GM13977 (cell line): Measurements from ENCODE around the gene IRAK1.
A peak's percentile ranks its signal among the peaks of the same experiment; 100 is the strongest.

ENCODE experiments used
- DNase-seq: peaks from one replicate; pipeline ENCODE4 v3.0.0; 2012; ENCODE audit warnings: low spot score
- in situ Hi-C: fragments of 300-500 bp; cut with MboI; formaldehyde crosslinking; loops from one replicate; pipeline ENCODE4 v1.12.0; 2022; ENCODE audit warnings: low sequenced_read_pairs, low pct_unique_long_range_greater_than_20kb, mixed read lengths, inconsistent platforms; ENCODE audit not compliant: unreplicated experiment
- TF ChIP-seq, protein P1 (sequence below): IDR thresholded peaks from 2 replicates; pipeline ENCODE4 v1.5.1; 2012; ENCODE audit warnings: mild to moderate bottlenecking, control low read depth; ENCODE audit not compliant: insufficient read depth; ENCODE audit errors: extremely low read depth, missing control alignments

IRAK1 gene

DNA sequence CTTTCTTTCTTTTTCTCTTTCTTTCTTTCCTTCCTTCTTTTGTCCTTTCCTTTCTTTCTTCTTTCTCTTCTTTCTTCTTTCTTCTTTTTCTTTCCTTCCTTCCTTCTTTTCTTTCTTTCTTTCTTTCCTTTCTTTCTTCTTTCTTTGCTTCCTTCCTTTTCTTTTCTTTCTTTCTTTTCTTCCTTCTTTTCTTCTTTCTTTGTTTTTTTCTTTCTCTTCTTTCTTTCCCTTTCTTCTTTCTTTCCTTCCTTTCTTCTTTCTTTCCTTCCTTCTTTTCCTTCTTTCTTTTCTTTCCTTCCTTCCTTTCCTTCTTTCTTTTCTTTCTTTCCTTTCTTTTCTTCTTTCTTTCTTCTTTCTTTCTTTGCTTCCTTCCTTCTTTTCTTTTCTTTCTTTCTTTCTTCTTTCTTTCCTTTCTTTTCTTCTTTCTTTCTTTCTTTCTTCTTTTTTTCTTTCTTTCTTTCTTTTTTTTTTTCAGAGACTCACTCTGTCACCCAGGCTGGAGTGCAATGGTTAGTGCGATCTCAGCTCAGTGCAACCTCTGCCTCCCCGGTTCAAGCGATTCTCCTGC, 28.6 kb downstream of the IRAK1 start:
- DNase-seq: no peak
- in situ Hi-C loops: no loop called here
- TF ChIP-seq, protein P1, sequence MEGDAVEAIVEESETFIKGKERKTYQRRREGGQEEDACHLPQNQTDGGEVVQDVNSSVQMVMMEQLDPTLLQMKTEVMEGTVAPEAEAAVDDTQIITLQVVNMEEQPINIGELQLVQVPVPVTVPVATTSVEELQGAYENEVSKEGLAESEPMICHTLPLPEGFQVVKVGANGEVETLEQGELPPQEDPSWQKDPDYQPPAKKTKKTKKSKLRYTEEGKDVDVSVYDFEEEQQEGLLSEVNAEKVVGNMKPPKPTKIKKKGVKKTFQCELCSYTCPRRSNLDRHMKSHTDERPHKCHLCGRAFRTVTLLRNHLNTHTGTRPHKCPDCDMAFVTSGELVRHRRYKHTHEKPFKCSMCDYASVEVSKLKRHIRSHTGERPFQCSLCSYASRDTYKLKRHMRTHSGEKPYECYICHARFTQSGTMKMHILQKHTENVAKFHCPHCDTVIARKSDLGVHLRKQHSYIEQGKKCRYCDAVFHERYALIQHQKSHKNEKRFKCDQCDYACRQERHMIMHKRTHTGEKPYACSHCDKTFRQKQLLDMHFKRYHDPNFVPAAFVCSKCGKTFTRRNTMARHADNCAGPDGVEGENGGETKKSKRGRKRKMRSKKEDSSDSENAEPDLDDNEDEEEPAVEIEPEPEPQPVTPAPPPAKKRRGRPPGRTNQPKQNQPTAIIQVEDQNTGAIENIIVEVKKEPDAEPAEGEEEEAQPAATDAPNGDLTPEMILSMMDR: no peak

DNA sequence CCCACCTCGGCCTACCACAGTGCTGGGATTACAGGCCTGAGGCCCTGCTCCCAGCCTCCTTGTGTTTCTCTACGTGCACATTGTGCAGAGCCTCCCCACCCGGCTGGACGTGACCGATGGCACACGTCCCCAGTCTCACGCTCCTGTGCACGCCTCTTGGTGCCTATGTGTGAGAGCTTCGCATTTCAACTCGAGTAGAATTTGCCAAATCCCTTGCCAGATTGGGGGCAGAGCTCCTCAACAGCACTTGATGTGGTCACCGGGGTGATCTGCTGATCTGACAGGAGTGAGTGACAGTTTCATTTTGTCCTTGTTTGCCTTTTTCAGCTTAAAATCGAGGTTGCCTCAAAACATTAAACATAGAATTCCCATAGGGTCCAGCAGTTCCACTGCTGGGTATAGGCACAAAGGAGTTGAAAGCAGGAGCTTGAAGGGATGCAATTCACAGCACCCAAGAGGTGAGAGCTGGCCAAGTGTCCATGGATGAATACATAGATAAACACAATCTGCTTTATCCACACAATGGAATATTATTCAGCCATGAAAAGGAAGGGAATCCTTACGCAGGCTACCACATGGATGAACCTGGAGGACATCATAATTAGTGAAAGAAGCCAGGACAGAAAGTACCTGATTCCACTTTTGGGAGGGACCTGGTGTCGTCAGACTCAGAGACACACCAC, 29.6 kb downstream of the IRAK1 start:
- in situ Hi-C loops: no loop called here
- no peak for DNase-seq
- TF ChIP-seq, protein P1: no peak

DNA sequence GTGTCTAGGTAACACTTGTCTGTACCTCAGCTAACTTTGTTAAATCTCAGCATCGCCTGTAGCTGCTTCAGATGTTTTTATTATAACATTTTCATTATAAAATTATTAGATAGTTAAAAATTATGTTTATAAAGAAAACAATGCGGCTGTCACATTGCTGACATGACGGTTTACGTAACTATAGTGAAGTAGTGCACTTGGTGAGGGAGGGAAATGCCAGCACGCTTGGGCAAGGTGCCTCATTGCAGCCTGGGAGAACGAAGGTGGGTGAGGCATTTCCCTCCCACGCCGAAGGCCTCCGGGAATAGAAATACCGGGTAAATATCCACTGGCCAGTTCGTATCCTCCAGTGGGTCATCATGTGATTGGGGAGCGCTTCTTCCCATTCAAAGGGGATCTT, 31.2 kb downstream of the IRAK1 start:
- no peak for DNase-seq
- in situ Hi-C loops: no loop called here
- TF ChIP-seq, protein P1: no peak

DNA sequence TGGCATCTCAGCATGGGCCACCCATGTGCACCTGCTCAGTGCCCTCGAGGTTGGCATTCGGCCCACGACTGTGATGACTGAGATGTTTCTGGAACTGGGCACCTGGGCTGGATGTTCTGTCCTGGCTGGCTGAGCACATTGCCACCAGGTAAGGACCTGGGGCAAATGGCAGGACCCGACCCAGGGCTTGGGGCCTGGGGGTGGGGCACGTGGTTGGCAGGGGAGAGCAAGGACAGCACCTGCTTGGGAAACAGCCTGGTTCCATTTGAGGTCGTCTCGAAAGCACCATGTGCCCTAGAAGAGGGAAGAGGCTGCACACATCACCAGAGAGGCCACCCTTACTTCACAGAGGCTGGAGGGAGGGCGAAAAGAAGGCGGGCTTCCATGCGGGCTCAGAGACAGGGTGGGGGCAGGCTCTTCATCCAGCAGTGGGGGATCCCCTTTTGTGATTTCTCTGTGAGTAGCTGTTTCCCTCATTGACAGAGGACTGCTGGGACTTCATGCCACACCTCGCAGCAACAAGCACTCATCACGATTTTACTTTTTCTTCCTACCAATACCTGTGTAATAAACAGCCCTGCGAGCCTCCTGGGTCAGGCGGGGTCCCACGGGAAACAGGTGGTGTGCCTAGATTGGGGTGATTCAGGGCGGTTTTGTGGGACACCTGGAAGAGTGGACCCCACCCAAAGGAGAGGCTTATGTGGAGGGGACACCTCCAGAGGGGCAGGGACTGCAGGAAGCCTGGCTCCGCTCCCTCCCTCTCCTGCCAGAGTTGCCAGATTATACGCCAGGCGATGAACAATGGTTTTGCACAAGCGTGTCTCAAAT, 35.1 kb downstream of the IRAK1 start:
- TF ChIP-seq, protein P1: no peak
- in situ Hi-C loops: no loop called here
- DNase-seq: peak; percentile 76

DNA sequence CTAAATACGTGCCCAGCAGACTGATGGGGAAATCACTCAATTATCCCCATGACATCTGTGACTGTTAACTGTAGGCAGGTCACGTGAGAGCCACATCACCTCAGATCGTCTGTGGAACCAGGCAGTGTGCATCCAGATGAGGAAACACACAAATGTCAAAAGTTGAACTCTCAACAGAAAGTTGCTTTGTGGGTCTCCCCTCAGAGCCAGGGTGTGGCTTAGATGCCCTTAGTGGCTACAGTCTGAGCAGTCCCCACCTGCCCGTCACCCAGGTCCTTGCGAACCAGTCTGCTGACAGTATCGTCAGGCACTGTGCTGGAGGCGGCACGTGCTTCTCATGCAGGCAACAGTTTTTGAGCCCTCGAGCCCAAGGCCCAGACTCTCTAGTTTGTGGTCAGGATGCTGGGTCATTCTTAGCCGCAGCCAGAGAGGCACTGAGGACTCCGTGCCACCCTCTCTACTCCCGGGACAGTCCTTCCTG, 36.3 kb downstream of the IRAK1 start:
- TF ChIP-seq, protein P1: no peak
- no peak for DNase-seq
- in situ Hi-C loops: no loop called here

DNA sequence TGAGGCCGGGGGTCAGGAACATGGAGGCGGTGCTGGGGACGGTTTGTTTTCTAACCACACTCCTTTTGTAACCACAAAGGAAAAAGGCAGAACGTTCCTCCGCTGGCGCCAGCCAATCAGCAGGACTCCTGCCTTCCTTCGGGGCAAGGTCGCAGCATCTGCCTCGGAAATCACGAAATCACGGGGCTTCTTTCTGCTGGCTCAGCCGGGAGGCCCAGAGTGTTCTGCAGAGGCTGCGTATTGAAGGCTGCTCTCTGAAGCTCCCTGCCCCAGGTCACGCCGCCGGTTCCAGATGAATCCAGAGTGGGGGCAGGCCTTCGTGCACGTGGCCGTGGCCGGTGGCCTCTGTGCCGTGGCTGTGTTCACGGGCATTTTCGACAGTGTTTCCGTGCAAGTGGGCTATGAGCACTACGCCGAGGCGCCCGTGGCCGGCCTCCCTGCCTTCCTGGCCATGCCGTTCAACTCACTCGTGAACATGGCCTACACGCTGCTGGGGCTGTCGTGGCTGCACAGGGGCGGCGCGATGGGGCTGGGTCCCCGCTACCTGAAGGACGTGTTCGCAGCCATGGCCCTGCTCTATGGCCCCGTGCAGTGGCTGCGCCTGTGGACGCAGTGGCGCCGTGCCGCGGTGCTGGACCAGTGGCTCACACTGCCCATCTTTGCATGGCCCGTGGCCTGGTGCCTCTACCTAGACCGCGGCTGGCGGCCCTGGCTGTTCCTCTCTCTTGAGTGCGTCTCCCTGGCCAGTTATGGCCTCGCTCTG, 37.8 kb downstream of the IRAK1 start:
- TF ChIP-seq, protein P1: no peak
- in situ Hi-C loops: no loop called here
- peak; percentile 54 for DNase-seq
